H9 (cell line): ENCODE data around the gene CCT4. TPM values are rescaled to one million over a fixed set of nuclear protein-coding genes. Genes with fewer than 3 reads are reported as not detected.

Source experiments
- DNase-seq: peaks from one replicate; pipeline ENCODE4 v3.0.0-alpha.2; 2017
- H2AFZ ChIP-seq: one replicate; pipeline ENCODE4 v1.6.1; 2013; ENCODE audit warnings: mild to moderate bottlenecking, low read length, control low read depth, moderate library complexity
- H2AK5ac ChIP-seq: 2 replicates; pipeline ENCODE4 v1.6.1; 2013; ENCODE audit warnings: low read length, control low read depth, mixed read lengths; ENCODE audit not compliant: insufficient read length
- H2BK120ac ChIP-seq: one replicate; pipeline ENCODE4 v1.6.1; 2013; ENCODE audit warnings: low read depth, mild to moderate bottlenecking, low read length, control low read depth, inconsistent platforms; ENCODE audit not compliant: poor library complexity, severe bottlenecking
- H2BK12ac ChIP-seq: 2 replicates; pipeline ENCODE4 v1.6.1; 2013; ENCODE audit warnings: low read length, control low read depth, mixed read lengths, low read depth; ENCODE audit not compliant: insufficient read length
- H2BK15ac ChIP-seq: 2 replicates; pipeline ENCODE4 v1.6.1; 2013; ENCODE audit warnings: low read depth, low read length, control low read depth
- H2BK20ac ChIP-seq: one replicate; pipeline ENCODE4 v1.6.1; 2013; ENCODE audit warnings: low read depth, mild to moderate bottlenecking, low read length, control low read depth, inconsistent platforms; ENCODE audit not compliant: poor library complexity, severe bottlenecking
- H2BK5ac ChIP-seq: 2 replicates; pipeline ENCODE4 v1.6.1; 2013; ENCODE audit warnings: low read length, control low read depth, mixed read lengths; ENCODE audit not compliant: insufficient read length
- H3K14ac ChIP-seq: 2 replicates; pipeline ENCODE4 v1.6.1; 2013; ENCODE audit warnings: low read length, control low read depth; ENCODE audit not compliant: insufficient read depth
- H3K18ac ChIP-seq: 2 replicates; pipeline ENCODE4 v1.6.1; 2013; ENCODE audit warnings: low read depth, mild to moderate bottlenecking, mixed read lengths, low read length, control low read depth; ENCODE audit not compliant: insufficient read length
- H3K23ac ChIP-seq: 2 replicates; pipeline ENCODE4 v1.6.1; 2013; ENCODE audit warnings: low read length, control low read depth, mixed read lengths, low read depth; ENCODE audit not compliant: insufficient read length
- H3K23me2 ChIP-seq: 2 replicates; pipeline ENCODE4 v1.6.1; 2013; ENCODE audit warnings: low read depth, mild to moderate bottlenecking, mixed read lengths, low read length, control low read depth; ENCODE audit not compliant: insufficient read length, poor library complexity, severe bottlenecking
- H3K27ac ChIP-seq: 2 replicates; pipeline ENCODE4 v1.5.1; 2013; ENCODE audit warnings: low read length, control low read depth, mixed read lengths, low read depth; ENCODE audit not compliant: insufficient read length
- H3K27me3 ChIP-seq: 2 replicates; pipeline ENCODE4 v1.6.1; 2013; ENCODE audit warnings: low read length, control low read depth, inconsistent platforms; ENCODE audit not compliant: insufficient read depth
- H3K4ac ChIP-seq: 2 replicates; pipeline ENCODE4 v1.6.1; 2013; ENCODE audit warnings: low read depth, mild to moderate bottlenecking, control low read depth, inconsistent platforms, low read length, moderate library complexity
- H3K4me1 ChIP-seq: 2 replicates; pipeline ENCODE4 v1.6.1; 2013; ENCODE audit warnings: low read length, control low read depth, inconsistent platforms; ENCODE audit not compliant: insufficient read depth
- H3K4me2 ChIP-seq: 2 replicates; pipeline ENCODE4 v1.6.1; 2013; ENCODE audit warnings: low read length, control low read depth, mixed read lengths; ENCODE audit not compliant: insufficient read length, insufficient read depth
- H3K56ac ChIP-seq: 2 replicates; pipeline ENCODE4 v1.6.1; 2013; ENCODE audit warnings: low read depth, mild to moderate bottlenecking, mixed read lengths, low read length, control low read depth; ENCODE audit not compliant: insufficient read length
- H3K79me1 ChIP-seq: 2 replicates; pipeline ENCODE4 v1.6.1; 2013; ENCODE audit warnings: low read depth, mild to moderate bottlenecking, moderate library complexity, low read length, control low read depth, inconsistent platforms; ENCODE audit not compliant: insufficient read depth, poor library complexity, severe bottlenecking
- H3K79me2 ChIP-seq: 2 replicates; pipeline ENCODE4 v1.6.1; 2013; ENCODE audit warnings: low read length, control low read depth, inconsistent platforms; ENCODE audit not compliant: insufficient read depth
- H3K9ac ChIP-seq: 2 replicates; pipeline ENCODE4 v1.6.1; 2013; ENCODE audit warnings: low read length, control low read depth, mixed read lengths; ENCODE audit not compliant: insufficient read length; ENCODE audit errors: extremely low read depth
- H3K9me3 ChIP-seq: one replicate; pipeline ENCODE4 v1.6.1; 2013; ENCODE audit warnings: low read depth, low read length, inconsistent platforms; ENCODE audit not compliant: control insufficient read depth
- H3T11ph ChIP-seq: one replicate; pipeline ENCODE4 v1.6.1; 2013; ENCODE audit warnings: mild to moderate bottlenecking, low read length, control low read depth, inconsistent platforms
- H4K20me1 ChIP-seq: one replicate; pipeline ENCODE4 v1.6.1; 2013; ENCODE audit not compliant: control insufficient read depth, insufficient read length, insufficient read depth
- H4K5ac ChIP-seq: 2 replicates; pipeline ENCODE4 v1.6.1; 2013; ENCODE audit warnings: low read depth, mild to moderate bottlenecking, mixed read lengths, low read length, control low read depth; ENCODE audit not compliant: insufficient read length
- H4K8ac ChIP-seq: replicated peaks from 2 replicates; pipeline ENCODE4 v1.6.1; 2013; ENCODE audit warnings: low read length, control low read depth, mixed read lengths, low read depth; ENCODE audit not compliant: insufficient read length
- H4K91ac ChIP-seq: 2 replicates; pipeline ENCODE4 v1.6.1; 2013; ENCODE audit warnings: low read depth, mild to moderate bottlenecking, moderate library complexity, mixed read lengths, low read length, control low read depth; ENCODE audit not compliant: insufficient read length
- H3K27ac Mint-ChIP-seq, 3 experiments: 2 replicates in 2 of 3; 3 replicates in 1 of 3; pipeline ENCODE4 v1.8.0; 2020 to 2021; ENCODE audit warnings: mixed read lengths in 3 of 3, mild to moderate bottlenecking in 1 of 3, moderate library complexity in 1 of 3
- H3K27me3 Mint-ChIP-seq: 2 replicates; pipeline ENCODE4 v1.8.0; 2021; ENCODE audit warnings: low read depth, mild to moderate bottlenecking, moderate library complexity, mixed read lengths
- H3K36me3 Mint-ChIP-seq, 3 experiments: 2 replicates in 2 of 3; 3 replicates in 1 of 3; pipeline ENCODE4 v1.8.0; 2020 to 2021; ENCODE audit warnings: low read depth in 3 of 3, mixed read lengths in 3 of 3; ENCODE audit not compliant: insufficient read depth in 1 of 3
- H3K4me1 Mint-ChIP-seq, 2 experiments: 2 replicates each; pipeline ENCODE4 v1.8.0; 2020; ENCODE audit warnings: mixed read lengths in 2 of 2
- H3K4me3 Mint-ChIP-seq, 2 experiments: 2 replicates in 1 of 2; 3 replicates in 1 of 2; pipeline ENCODE4 v1.8.0; 2020 to 2021; ENCODE audit warnings: mild to moderate bottlenecking in 2 of 2, mixed read lengths in 2 of 2, moderate library complexity in 1 of 2
- H3K9me3 Mint-ChIP-seq, 2 experiments: 2 replicates in 1 of 2; 3 replicates in 1 of 2; pipeline ENCODE4 v1.8.0; 2020; ENCODE audit warnings: mild to moderate bottlenecking in 2 of 2, mixed read lengths in 2 of 2, moderate library complexity in 1 of 2
- CTCF ChIP-seq: fragments of 200-600 bp; sonication (generic); conservative IDR thresholded peaks from 3 replicates; pipeline ENCODE4 v1.8.0; 2021; ENCODE audit warnings: antibody characterized with exemption, mild to moderate bottlenecking
- WGBS: extraction: QIAGEN DNeasy Blood & Tissue Kit; methylation state at CpG from one replicate; pipeline ENCODE4 v1.1.7; 2013; ENCODE audit warnings: missing lambda C conversion rate, low lambda C conversion rate, mixed read lengths; ENCODE audit not compliant: insufficient read length; ENCODE audit errors: extremely low coverage; 5-methylcytosine and 5-hydroxymethylcytosine counted together
- total RNA-seq: library from RNA; stranded (reverse); gene quantifications from 2 replicates; pipeline ENCODE4 v1.2.1, GENCODE V29; 2021

CCT4 gene
- total RNA-seq, 1 experiment from 2014 or later, result 360 TPM

GRCh38 chr2:61905372-61906185, 17.1 kb upstream of the CCT4 start, which contains the start of gene COMMD1:
TSS of gene COMMD1 (plus strand) at chr2:61905674. CDS start at chr2:61905679, 5 bp downstream.
- Histone ChIP-seq H4K20me1 (no peaks in the 10 kb centered on the region), H4K5ac (no peak within 1 kb of the TSS), H3K4me2 (peak within 1 kb of the TSS; percentile 76), H2BK12ac (no peak within 1 kb of the TSS), H3T11ph (no peak within 1 kb of the TSS), H3K14ac (no peak within 1 kb of the TSS), H3K4me1 (no peaks in the 10 kb centered on the region), H4K91ac (no peak within 1 kb of the TSS), H3K27ac (no peak within 1 kb of the TSS), H2BK15ac (no peak within 1 kb of the TSS), H2AK5ac (no peak within 1 kb of the TSS), H3K79me1 (no peaks in the 10 kb centered on the region), H3K23me2 (peaks cover 6% of the 10 kb centered on the region), H3K18ac (no peak within 1 kb of the TSS), H3K9me3 (no peaks in the 10 kb centered on the region), H3K56ac (no peak within 1 kb of the TSS), H3K23ac (no peak within 1 kb of the TSS), H3K9ac (peak within 1 kb of the TSS; percentile 44), H2AFZ (peak within 1 kb of the TSS; percentile 43), H3K27me3 (no peaks in the 10 kb centered on the region), H2BK5ac (no peak within 1 kb of the TSS), H4K8ac (no peak within 1 kb of the TSS), H3K4ac (no peak within 1 kb of the TSS), H2BK120ac (no peak within 1 kb of the TSS), H3K79me2 (no peaks in the 10 kb centered on the region), H2BK20ac (no peak within 1 kb of the TSS)
- peak; percentile 79 for DNase-seq
- peaks cover 8 to 11% of the 10 kb centered on the region in 2 experiments; a peak in 3 of 4 replicates for H3K4me1 Mint-ChIP-seq
- no peak for TF ChIP-seq CTCF
- no peaks in the 10 kb centered on the region for H3K9me3 Mint-ChIP-seq
- H3K36me3 Mint-ChIP-seq, result no peaks in the 10 kb centered on the region
- H3K4me3 Mint-ChIP-seq, result peak within 1 kb of the TSS; percentile 95 to 98
- WGBS, result no CpG with 5 or more reads among the region's 33 CpGs
- H3K27ac Mint-ChIP-seq, result no peak within 1 kb of the TSS
- no peaks in the 10 kb centered on the region for H3K27me3 Mint-ChIP-seq
